HG02938 (cell line): ENCODE results near the gene NANOS1.

Source experiments
- ATAC-seq: cut with Tn5 transposase; IDR thresholded peaks from one replicate; pipeline ENCODE4 v1.9.1; 2021; ENCODE audit warnings: mild to moderate bottlenecking, moderate library complexity; ENCODE audit not compliant: unreplicated experiment

NANOS1 gene

GRCh38 chr10:119055472-119055871 is 26.0 kb downstream of the NANOS1 start:
- no peak for ATAC-seq

GRCh38 chr10:119058010-119058409 is 28.5 kb downstream of the NANOS1 start:
- ATAC-seq: no peak

GRCh38 chr10:119059557-119059956 is 30.0 kb downstream of the NANOS1 start:
- ATAC-seq: no peak

GRCh38 chr10:119060107-119060506 is 30.6 kb downstream of the NANOS1 start:
- no peak for ATAC-seq

- no peak for ATAC-seq
Observed at GRCh38 chr10:119061352-119061751, 31.8 kb downstream of the NANOS1 start.

GRCh38 chr10:119061926-119062325 is 32.4 kb downstream of the NANOS1 start:
- ATAC-seq: no peak

GRCh38 chr10:119070395-119071165 is 41.1 kb downstream of the NANOS1 start:
- ATAC-seq: no peak

- ATAC-seq: no peak
Observed at GRCh38 chr10:119073584-119073983, 44.1 kb downstream of the NANOS1 start.

- no peak for ATAC-seq
Observed at GRCh38 chr10:119078422-119079179, 49.1 kb downstream of the NANOS1 start.

GRCh38 chr10:119079599-119080520 is 50.3 kb downstream of the NANOS1 start:
- peak; percentile 50 for ATAC-seq

GRCh38 chr10:119080521-119081259 is 51.2 kb downstream of the NANOS1 start, which contains the start of gene EIF3A:
Gene EIF3A (minus strand): TSS chr10:119080817. CDS start chr10:119080676, 141 bp downstream.
- peak; percentile 70 for ATAC-seq
